SK-N-SH (cell line): ENCODE measurements around the gene APOD. TPM values are rescaled to one million over a fixed set of nuclear protein-coding genes. Genes with fewer than 3 reads are reported as not detected.

Experiments
- CTCF ChIA-PET: fragments of 300-600, 350-600 bp; formaldehyde crosslinking; extraction: SDS; loops from one replicate; lab custom pipeline; 2021; lab: Yijun Ruan, JAX
- POLR2A ChIA-PET: fragments of 350-600 bp; sonication (Branson Sonifier 250); formaldehyde crosslinking; extraction: SDS; loops from one replicate; lab custom pipeline; 2020; ENCODE audit warnings: antibody characterized with exemption, inconsistent platforms; lab: Yijun Ruan, JAX
- DNase-seq: peaks from one replicate; pipeline ENCODE4 v3.0.0; 2012
- H2AFZ ChIP-seq: fragments of 200-600 bp; sonication (generic); 2 replicates; pipeline ENCODE4 v1.8.1; 2016; ENCODE audit warnings: antibody characterized with exemption, mild to moderate bottlenecking, low read depth
- H3F3A ChIP-seq: fragments of 200-600 bp; sonication (generic); replicated peaks from 2 replicates; pipeline ENCODE3; 2016; ENCODE audit warnings: antibody characterized with exemption, mild to moderate bottlenecking; ENCODE audit not compliant: insufficient read depth
- H3K27ac ChIP-seq, 2 experiments: fragments of 200-500 bp in 1 of 2; fragments of 200-600 bp in 1 of 2; sonication (Bioruptor generic) in 1 of 2; sonication (generic), shearing (Covaris generic) in 1 of 2; 2 replicates each; pipeline versions ENCODE4 v1.5.1 to v1.6.1; 2014 to 2016; ENCODE audit warnings: low read depth in 2 of 2, inconsistent platforms in 1 of 2, low read length in 1 of 2, mild to moderate bottlenecking in 1 of 2, mixed read lengths in 1 of 2
- H3K27me3 ChIP-seq: fragments of 200-600 bp; sonication (generic), shearing (Covaris generic); 2 replicates; pipeline ENCODE4 v1.6.1; 2016; ENCODE audit warnings: mixed run types; ENCODE audit not compliant: insufficient read depth
- H3K36me3 ChIP-seq, 2 experiments: fragments of 200-500 bp in 1 of 2; fragments of 200-600 bp in 1 of 2; sonication (Bioruptor generic) in 1 of 2; sonication (generic) in 1 of 2; replicated peaks in 1 of 2; 2 replicates each; pipeline versions ENCODE3 to v1.5.1; 2014 to 2016; ENCODE audit warnings: low read length in 1 of 2, mild to moderate bottlenecking in 1 of 2; ENCODE audit not compliant: insufficient read depth in 2 of 2, control insufficient read depth in 1 of 2
- H3K4me1 ChIP-seq, 2 experiments: fragments of 200-500 bp in 1 of 2; fragments of 200-600 bp in 1 of 2; sonication (Bioruptor generic) in 1 of 2; sonication (generic), shearing (Covaris generic) in 1 of 2; 2 replicates each; pipeline versions ENCODE4 v1.5.1 to v1.6.1; 2014 to 2016; ENCODE audit warnings: low read depth in 1 of 2, low read length in 1 of 2, mixed run types in 1 of 2; ENCODE audit not compliant: insufficient read depth in 2 of 2, control insufficient read depth in 1 of 2
- H3K4me2 ChIP-seq: fragments of 200-600 bp; sonication (generic), shearing (Covaris generic); 2 replicates; pipeline ENCODE4 v1.6.1; 2017; ENCODE audit warnings: mixed run types
- H3K4me3 ChIP-seq, 2 experiments: fragments of 200-500 bp in 1 of 2; fragments of 200-600 bp in 1 of 2; sonication (Bioruptor generic) in 1 of 2; sonication (generic), shearing (Covaris generic) in 1 of 2; 2 replicates each; pipeline versions ENCODE4 v1.5.1 to v1.8.1; 2014 to 2016; ENCODE audit warnings: low read depth in 2 of 2, inconsistent platforms in 1 of 2, low read length in 1 of 2, mild to moderate bottlenecking in 1 of 2, mixed read lengths in 1 of 2, moderate library complexity in 1 of 2
- H3K79me2 ChIP-seq: fragments of 200-600 bp; sonication (generic); 2 replicates; pipeline ENCODE4 v1.8.1; 2017; ENCODE audit warnings: mild to moderate bottlenecking; ENCODE audit not compliant: insufficient read depth
- H3K9ac ChIP-seq: fragments of 200-600 bp; sonication (generic); 2 replicates; pipeline ENCODE4 v1.6.1; 2017; ENCODE audit warnings: mixed run types
- H3K9me2 ChIP-seq: fragments of 200-600 bp; sonication (generic); 2 replicates; pipeline ENCODE4 v1.6.1; 2017; ENCODE audit warnings: mixed run types
- H3K9me3 ChIP-seq: fragments of 200-600 bp; sonication (generic); 2 replicates; pipeline ENCODE4 v1.6.1; 2017; ENCODE audit warnings: mixed run types, mild to moderate bottlenecking, moderate library complexity
- H4K20me1 ChIP-seq: fragments of 200-600 bp; sonication (generic); 2 replicates; pipeline ENCODE4 v1.6.1; 2017; ENCODE audit warnings: mild to moderate bottlenecking, mixed run types; ENCODE audit not compliant: insufficient read depth
- EP300 ChIP-seq, 2 experiments: IDR thresholded peaks; 2 replicates each; pipeline versions ENCODE4 v1.4.0 to v1.6.1; 2012; ENCODE audit warnings: borderline replicate concordance in 1 of 2, low read depth in 1 of 2, low read length in 1 of 2
- FOXM1 ChIP-seq: IDR thresholded peaks from 2 replicates; pipeline ENCODE4 v1.4.0; 2012; ENCODE audit warnings: low read depth, mild to moderate bottlenecking
- GABPA ChIP-seq: IDR thresholded peaks from 2 replicates; pipeline ENCODE4 v1.4.0; 2012; ENCODE audit warnings: low read depth, mild to moderate bottlenecking
- GATA2 ChIP-seq: sonication (generic); formaldehyde crosslinking; IDR thresholded peaks from 2 replicates; pipeline ENCODE4 v1.5.0; 2020; ENCODE audit warnings: mild to moderate bottlenecking, missing genetic modification reagents
- MXI1 ChIP-seq: IDR thresholded peaks from 2 replicates; pipeline ENCODE4 v1.6.1; 2012; ENCODE audit warnings: mild to moderate bottlenecking, low read depth, low read length, improper control_type of control experiment
- NRF1 ChIP-seq: IDR thresholded peaks from 2 replicates; pipeline ENCODE4 v1.6.1; 2012; ENCODE audit warnings: low read depth, mild to moderate bottlenecking, low read length
- REST ChIP-seq: IDR thresholded peaks from 2 replicates; pipeline ENCODE4 v1.6.1; 2012; ENCODE audit warnings: mild to moderate bottlenecking, low read depth, low read length, moderate library complexity
- RFX5 ChIP-seq: IDR thresholded peaks from 2 replicates; pipeline ENCODE4 v1.6.1; 2012; ENCODE audit warnings: mild to moderate bottlenecking, improper control_type of control experiment, low read length
- RXRA ChIP-seq: IDR thresholded peaks from 2 replicates; pipeline ENCODE4 v1.4.0; 2012; ENCODE audit warnings: low read depth, mild to moderate bottlenecking, borderline replicate concordance
- YY1 ChIP-seq: IDR thresholded peaks from 2 replicates; pipeline ENCODE4 v1.4.0; 2012; ENCODE audit warnings: low read depth, mild to moderate bottlenecking
- WGBS: methylation state at CpG from one replicate; pipeline ENCODE4 v1.1.6; 2017; ENCODE audit warnings: low lambda C conversion rate; 5-methylcytosine and 5-hydroxymethylcytosine counted together
- polyA plus RNA-seq, 3 experiments: library from polyadenylated mRNA; depleted of rRNA; stranded (reverse); fragments of >200 nt; gene quantifications; 2 replicates each; pipeline ENCODE4 v1.2.3, GENCODE V29; 2012
- TF ChIP-seq, protein P1 (sequence below): IDR thresholded peaks from 2 replicates; pipeline ENCODE4 v1.4.0; 2012; ENCODE audit warnings: low read depth, borderline replicate concordance
- TF ChIP-seq, protein P2 (sequence below): IDR thresholded peaks from 2 replicates; pipeline ENCODE4; 2012
- TF ChIP-seq, protein P3 (sequence below): fragments of 150-350 bp; IDR thresholded peaks from 2 replicates; pipeline ENCODE4 v1.6.1; 2017; ENCODE audit warnings: antibody characterized with exemption, low read length, low read depth, borderline replicate concordance

The APOD gene
- polyA plus RNA-seq, 1 of the 3 experiments (the other 2 are of a cell fraction) = 0.05 TPM

DNA sequence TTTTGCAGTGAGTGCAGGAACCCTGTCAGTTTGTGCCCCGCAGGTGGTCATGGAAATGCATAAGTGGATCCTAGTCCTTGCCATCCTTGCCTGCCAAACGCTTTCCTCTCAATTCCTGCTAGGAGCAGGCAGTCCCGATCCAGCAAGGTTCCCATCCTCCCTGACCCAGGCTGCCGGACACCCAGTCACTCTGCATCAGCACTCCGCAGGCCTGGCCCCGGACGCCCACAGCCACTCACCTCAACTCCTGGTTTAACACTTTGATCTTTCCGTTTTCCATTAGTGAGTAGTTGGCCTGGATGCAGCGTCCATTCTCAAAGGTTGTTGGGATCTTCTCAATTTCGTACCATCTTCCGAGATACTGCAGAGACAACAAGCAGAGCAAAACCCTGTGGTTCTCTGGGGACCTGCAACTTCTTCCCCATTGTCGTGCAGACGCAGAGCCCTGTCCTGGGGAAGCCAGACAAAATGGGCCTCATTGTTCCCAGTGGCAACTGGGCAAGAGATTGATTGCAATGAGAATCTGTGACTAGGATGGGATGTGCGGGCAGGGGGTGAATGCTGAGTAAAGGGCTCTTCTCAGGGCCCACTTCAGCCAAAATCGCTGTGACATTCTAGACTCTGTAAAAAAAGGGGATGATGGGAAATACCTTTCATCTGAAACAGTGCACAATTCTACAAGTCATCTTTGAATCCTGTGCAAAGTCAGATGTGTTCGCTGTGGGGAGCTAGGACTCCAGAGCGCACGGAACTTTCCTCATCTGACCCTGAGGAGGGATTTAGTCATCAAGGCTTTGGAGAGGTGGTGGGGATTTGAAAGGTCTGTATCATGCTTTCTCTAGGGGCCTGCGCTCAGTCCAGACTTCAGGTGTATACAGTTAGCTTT lies 9.9 kb downstream of the APOD start (continued):
- TF ChIP-seq, protein P1, sequence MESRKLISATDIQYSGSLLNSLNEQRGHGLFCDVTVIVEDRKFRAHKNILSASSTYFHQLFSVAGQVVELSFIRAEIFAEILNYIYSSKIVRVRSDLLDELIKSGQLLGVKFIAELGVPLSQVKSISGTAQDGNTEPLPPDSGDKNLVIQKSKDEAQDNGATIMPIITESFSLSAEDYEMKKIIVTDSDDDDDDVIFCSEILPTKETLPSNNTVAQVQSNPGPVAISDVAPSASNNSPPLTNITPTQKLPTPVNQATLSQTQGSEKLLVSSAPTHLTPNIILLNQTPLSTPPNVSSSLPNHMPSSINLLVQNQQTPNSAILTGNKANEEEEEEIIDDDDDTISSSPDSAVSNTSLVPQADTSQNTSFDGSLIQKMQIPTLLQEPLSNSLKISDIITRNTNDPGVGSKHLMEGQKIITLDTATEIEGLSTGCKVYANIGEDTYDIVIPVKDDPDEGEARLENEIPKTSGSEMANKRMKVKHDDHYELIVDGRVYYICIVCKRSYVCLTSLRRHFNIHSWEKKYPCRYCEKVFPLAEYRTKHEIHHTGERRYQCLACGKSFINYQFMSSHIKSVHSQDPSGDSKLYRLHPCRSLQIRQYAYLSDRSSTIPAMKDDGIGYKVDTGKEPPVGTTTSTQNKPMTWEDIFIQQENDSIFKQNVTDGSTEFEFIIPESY = no peak
- TF ChIP-seq REST (no peak), RXRA (no peak), YY1 (no peak), RFX5 (no peak)
- TF ChIP-seq, protein P2, sequence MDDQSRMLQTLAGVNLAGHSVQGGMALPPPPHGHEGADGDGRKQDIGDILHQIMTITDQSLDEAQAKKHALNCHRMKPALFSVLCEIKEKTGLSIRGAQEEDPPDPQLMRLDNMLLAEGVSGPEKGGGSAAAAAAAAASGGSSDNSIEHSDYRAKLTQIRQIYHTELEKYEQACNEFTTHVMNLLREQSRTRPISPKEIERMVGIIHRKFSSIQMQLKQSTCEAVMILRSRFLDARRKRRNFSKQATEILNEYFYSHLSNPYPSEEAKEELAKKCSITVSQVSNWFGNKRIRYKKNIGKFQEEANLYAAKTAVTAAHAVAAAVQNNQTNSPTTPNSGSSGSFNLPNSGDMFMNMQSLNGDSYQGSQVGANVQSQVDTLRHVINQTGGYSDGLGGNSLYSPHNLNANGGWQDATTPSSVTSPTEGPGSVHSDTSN = no peak
- TF ChIP-seq, protein P3, sequence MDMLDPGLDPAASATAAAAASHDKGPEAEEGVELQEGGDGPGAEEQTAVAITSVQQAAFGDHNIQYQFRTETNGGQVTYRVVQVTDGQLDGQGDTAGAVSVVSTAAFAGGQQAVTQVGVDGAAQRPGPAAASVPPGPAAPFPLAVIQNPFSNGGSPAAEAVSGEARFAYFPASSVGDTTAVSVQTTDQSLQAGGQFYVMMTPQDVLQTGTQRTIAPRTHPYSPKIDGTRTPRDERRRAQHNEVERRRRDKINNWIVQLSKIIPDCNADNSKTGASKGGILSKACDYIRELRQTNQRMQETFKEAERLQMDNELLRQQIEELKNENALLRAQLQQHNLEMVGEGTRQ = no peak

GRCh38 chr3:195571361-195571760 lies 12.4 kb downstream of the APOD start:
- TF ChIP-seq MXI1 (no peak), FOXM1 (no peak), EP300 (IDR thresholded peaks at IDR 0.05; ENCODE audit: borderline replicate concordance in 1 of 2, low read depth in 1 of 2, low read length in 1 of 2) (no peak), GATA2 (CRISPR knock-in tag) (no peak), RXRA (no peak), NRF1 (no peak), GABPA (no peak)
- TF ChIP-seq, all 33 proteins: peak for 0
- Histone ChIP-seq H4K20me1 (no peaks in the 10 kb centered on the region), H3K36me3 (no peaks in the 10 kb centered on the region), H3K9ac (no peak overlapping the region), H3K9me3 (no peaks in the 10 kb centered on the region), H3K4me3 (no peak overlapping the region), H3K4me2 (no peak overlapping the region), H3K4me1 (peaks cover 0 to 2% of the 10 kb centered on the region in 2 experiments; a peak in 1 of 4 replicates), H3K27ac (no peak overlapping the region), H3K9me2 (no peaks in the 10 kb centered on the region), H3K79me2 (no peaks in the 10 kb centered on the region), H2AFZ (no peak overlapping the region), H3K27me3 (peaks cover 4% of the 10 kb centered on the region; the same call in 1 of the 2 replicates), H3F3A (no peaks in the 10 kb centered on the region)
- WGBS = 54% methylated on average over 6 of the region's 6 CpGs
- ChIA-PET CTCF (interaction anchor here (0.6 to 1.2 kb wide), 3 partner anchors 280 to 1267 kb away, joined by 3 read pairs; partner anchors contain the start of gene XXYLT1), POLR2A (interaction anchor here (1.0 kb wide), 1 partner anchor 10 kb away, joined by 3 read pairs; no protein-coding TSS in a partner anchor)
- no peak for DNase-seq
